Measurements from ENCODE around the gene COL1A2. TPM values are rescaled to one million over a fixed set of nuclear protein-coding genes. Genes with fewer than 3 reads are reported as not detected.

COL1A2 gene
- total and polyA plus RNA-seq, 2 donors (not counting 1 experiment from before 2014, with no cell fraction given), result 0.46 to 0.47 TPM

GRCh38 chr7:94409200-94409948, 14.7 kb downstream of the COL1A2 start:
- WGBS (ENCODE audit: insufficient coverage), result 95% methylated on average over 8 of the region's 15 CpGs
- Histone ChIP-seq H3K27me3 (replicated peaks in 1 of 4; ENCODE audit: control extremely low read depth in 1 of 4, control insufficient read depth in 3 of 4, insufficient read depth in 4 of 4, low read length in 3 of 4) (no peaks in the 10 kb centered on the region), H3K9ac (ENCODE audit: low read length) (no peak overlapping the region), H3K4me2 (replicated peaks; ENCODE audit: low read depth, low read length, poor library complexity, severe bottlenecking) (no peak overlapping the region), H3K4me1 (ENCODE audit: control insufficient read depth in 2 of 2, insufficient read depth in 2 of 2, low read length in 2 of 2) (peaks cover 4 to 9% of the 10 kb centered on the region in 2 donors), H3K4me3 (ENCODE audit: control extremely low read depth in 1 of 5, extremely low read depth in 1 of 5, insufficient read depth in 1 of 5, low read depth in 2 of 5, low read length in 4 of 5) (no peak overlapping the region), H3K9me3 (ENCODE audit: control extremely low read depth in 1 of 3, control insufficient read depth in 2 of 3, insufficient read depth in 1 of 3, low read length in 2 of 3) (no peaks in the 10 kb centered on the region), H2AFZ (ENCODE audit: insufficient read depth, low read depth, low read length, poor library complexity, severe bottlenecking) (no peak overlapping the region), H3K36me3 (replicated peaks in 1 of 2; ENCODE audit: control extremely low read depth in 1 of 2, control insufficient read depth in 1 of 2, extremely low read depth in 1 of 2, insufficient read depth in 2 of 2, low read length in 1 of 2) (no peaks in the 10 kb centered on the region), H3K27ac (ENCODE audit: low read length in 2 of 2) (no peak overlapping the region), H4K20me1 (ENCODE audit: control insufficient read depth, insufficient read depth, low read length, poor library complexity, severe bottlenecking) (no peaks in the 10 kb centered on the region), H3K79me2 (ENCODE audit: control insufficient read depth, insufficient read depth, low read length) (no peaks in the 10 kb centered on the region)
- peaks cover 5% of the 10 kb centered on the region for H3K4me1 Mint-ChIP-seq
- ATAC-seq (ENCODE audit: low read depth) (no peak), DNase-seq (no peak)
- H3K4me3 Mint-ChIP-seq, result no peak overlapping the region
- TF ChIP-seq, protein P1, sequence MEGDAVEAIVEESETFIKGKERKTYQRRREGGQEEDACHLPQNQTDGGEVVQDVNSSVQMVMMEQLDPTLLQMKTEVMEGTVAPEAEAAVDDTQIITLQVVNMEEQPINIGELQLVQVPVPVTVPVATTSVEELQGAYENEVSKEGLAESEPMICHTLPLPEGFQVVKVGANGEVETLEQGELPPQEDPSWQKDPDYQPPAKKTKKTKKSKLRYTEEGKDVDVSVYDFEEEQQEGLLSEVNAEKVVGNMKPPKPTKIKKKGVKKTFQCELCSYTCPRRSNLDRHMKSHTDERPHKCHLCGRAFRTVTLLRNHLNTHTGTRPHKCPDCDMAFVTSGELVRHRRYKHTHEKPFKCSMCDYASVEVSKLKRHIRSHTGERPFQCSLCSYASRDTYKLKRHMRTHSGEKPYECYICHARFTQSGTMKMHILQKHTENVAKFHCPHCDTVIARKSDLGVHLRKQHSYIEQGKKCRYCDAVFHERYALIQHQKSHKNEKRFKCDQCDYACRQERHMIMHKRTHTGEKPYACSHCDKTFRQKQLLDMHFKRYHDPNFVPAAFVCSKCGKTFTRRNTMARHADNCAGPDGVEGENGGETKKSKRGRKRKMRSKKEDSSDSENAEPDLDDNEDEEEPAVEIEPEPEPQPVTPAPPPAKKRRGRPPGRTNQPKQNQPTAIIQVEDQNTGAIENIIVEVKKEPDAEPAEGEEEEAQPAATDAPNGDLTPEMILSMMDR (IDR thresholded peaks at IDR 0.05), result no peak
- no peak for TF ChIP-seq EZH2 (IDR thresholded peaks at IDR 0.05; ENCODE audit: borderline replicate concordance, insufficient read depth, low read depth, low read length, poor library complexity, severe bottlenecking)
- no peak overlapping the region for H3K27ac Mint-ChIP-seq
- H3K9me3 Mint-ChIP-seq (ENCODE audit: insufficient read depth), result no peaks in the 10 kb centered on the region
- POLR2A ChIA-PET, result no interaction called here
- intact Hi-C loops (cut with micrococcal nuclease), result no loop called here
- CTCF ChIA-PET, result interaction anchor here (1.6 kb wide), 1 partner anchor 14 kb away, joined by 4 read pairs; no protein-coding TSS in a partner anchor
- H3K27me3 Mint-ChIP-seq, result peaks cover 4% of the 10 kb centered on the region
